Lung (tissue), 12 donors: ENCODE data around the gene LSAMP. TPM values are rescaled to one million over a fixed set of nuclear protein-coding genes. Genes with fewer than 3 reads are reported as not detected.

ENCODE experiments used
- ATAC-seq: fragments of 200-7000 bp; cut with Tn5 transposase; one replicate; pipeline ENCODE4 v1.9.1; 2020; ENCODE audit warnings: moderate number of reproducible peaks; ENCODE audit not compliant: insufficient read depth, low FRiP score
- DNase-seq, 3 donors: peaks; one replicate each; pipeline ENCODE4 v3.0.0-alpha.2; 2013 to 2017
- H3K27ac ChIP-seq, 2 donors: one replicate each; pipeline ENCODE4 v1.5.1; 2013; ENCODE audit warnings: mild to moderate bottlenecking in 2 of 2, moderate library complexity in 2 of 2, control low read depth in 1 of 2, inconsistent platforms in 1 of 2, low read depth in 1 of 2, low read length in 1 of 2
- H3K27me3 ChIP-seq, 3 donors: one replicate each; pipeline ENCODE4 v1.5.1; 2013; ENCODE audit warnings: low read length in 2 of 3; ENCODE audit not compliant: control insufficient read depth in 3 of 3, insufficient read depth in 3 of 3
- H3K36me3 ChIP-seq, 4 donors: one replicate each; pipeline ENCODE4 v1.5.1; 2013; ENCODE audit warnings: low read length in 4 of 4, mild to moderate bottlenecking in 1 of 4, moderate library complexity in 1 of 4; ENCODE audit not compliant: control insufficient read depth in 4 of 4, insufficient read depth in 4 of 4
- H3K4me1 ChIP-seq, 5 donors: one replicate each; pipeline ENCODE4 v1.5.1; 2013; ENCODE audit warnings: low read length in 5 of 5, mild to moderate bottlenecking in 2 of 5, moderate library complexity in 1 of 5; ENCODE audit not compliant: control insufficient read depth in 5 of 5, insufficient read depth in 5 of 5
- H3K4me3 ChIP-seq: one replicate; pipeline ENCODE4 v1.5.1; 2013; ENCODE audit warnings: mild to moderate bottlenecking, control low read depth, moderate library complexity
- H3K9ac ChIP-seq, 2 donors: one replicate each; pipeline ENCODE4 v1.5.1; 2013; ENCODE audit warnings: low read length in 2 of 2, control low read depth in 1 of 2; ENCODE audit not compliant: insufficient read depth in 1 of 2
- H3K9me3 ChIP-seq, 4 donors: one replicate each; pipeline ENCODE4 v1.5.1; 2013; ENCODE audit warnings: low read length in 3 of 4, mild to moderate bottlenecking in 1 of 4, moderate library complexity in 1 of 4; ENCODE audit not compliant: control insufficient read depth in 4 of 4, insufficient read depth in 3 of 4
- WGBS, 2 donors: extraction: QIAGEN DNeasy Blood & Tissue Kit; methylation state at CpG; one replicate each; pipeline ENCODE4 v1.1.7; 2013; 5-methylcytosine and 5-hydroxymethylcytosine counted together
- polyA plus RNA-seq, 2 donors: library from polyadenylated mRNA; stranded (reverse); fragments of 200-250 nt; gene quantifications; one replicate each; pipeline ENCODE4 v1.2.1, GENCODE V29; 2013
- total RNA-seq, 2 donors: library from RNA; depleted of rRNA in 1 of 2; stranded (reverse); fragments of >200 nt in 1 of 2; gene quantifications; one replicate each; pipeline ENCODE4 v1.2.1, GENCODE V29; 2014 to 2021
- TF ChIP-seq, protein P1 (sequence below): IDR thresholded peaks from 2 replicates; pipeline ENCODE4 v1.5.1; 2012; ENCODE audit warnings: mild to moderate bottlenecking; ENCODE audit errors: control extremely low read depth, extremely low read depth
- donor health status: control.
- donor health status: control.
- donor health status: Bipolar disorder and iron deficiency.
- donor health status: healthy.
- donor health status: DM: yes; HTN: yes; CAD: no.

Gene LSAMP
- total and polyA plus RNA-seq, 4 donors, result 1.6 to 21.9 (median 9.5) TPM

DNA sequence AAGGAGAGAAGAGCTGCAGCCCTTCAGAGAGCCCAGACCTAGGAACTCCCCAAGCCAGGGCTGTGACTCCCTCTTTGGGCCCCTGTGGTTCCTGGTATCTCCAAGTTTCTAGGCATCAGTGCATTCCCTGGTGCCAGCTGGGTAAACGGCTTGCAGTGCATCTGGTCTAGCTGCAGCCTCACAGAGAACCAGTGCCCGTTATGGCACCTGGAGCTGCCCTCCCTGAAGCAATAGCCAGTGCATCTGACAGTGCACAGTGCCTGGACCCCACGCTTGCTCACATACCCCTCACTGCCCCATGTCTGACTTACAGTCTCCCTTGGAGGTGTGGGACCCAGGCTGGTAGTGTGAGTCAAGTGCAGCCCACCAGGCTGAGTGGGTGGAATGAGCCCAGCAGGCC, 52.1 kb downstream of the LSAMP start:
- Histone ChIP-seq H3K27me3 (no peaks in the 10 kb centered on the region), H3K9me3 (peaks cover 0 to 13% (median under 1%) of the 10 kb centered on the region in 4 donors), H3K36me3 (peaks cover 0 to 3% (median 0%) of the 10 kb centered on the region in 4 donors), H3K9ac (no peak overlapping the region), H3K4me1 (peaks cover 0 to 4% (median 0%) of the 10 kb centered on the region in 5 donors), H3K27ac (no peak overlapping the region), H3K4me3 (no peak overlapping the region)
- TF ChIP-seq, protein P1, sequence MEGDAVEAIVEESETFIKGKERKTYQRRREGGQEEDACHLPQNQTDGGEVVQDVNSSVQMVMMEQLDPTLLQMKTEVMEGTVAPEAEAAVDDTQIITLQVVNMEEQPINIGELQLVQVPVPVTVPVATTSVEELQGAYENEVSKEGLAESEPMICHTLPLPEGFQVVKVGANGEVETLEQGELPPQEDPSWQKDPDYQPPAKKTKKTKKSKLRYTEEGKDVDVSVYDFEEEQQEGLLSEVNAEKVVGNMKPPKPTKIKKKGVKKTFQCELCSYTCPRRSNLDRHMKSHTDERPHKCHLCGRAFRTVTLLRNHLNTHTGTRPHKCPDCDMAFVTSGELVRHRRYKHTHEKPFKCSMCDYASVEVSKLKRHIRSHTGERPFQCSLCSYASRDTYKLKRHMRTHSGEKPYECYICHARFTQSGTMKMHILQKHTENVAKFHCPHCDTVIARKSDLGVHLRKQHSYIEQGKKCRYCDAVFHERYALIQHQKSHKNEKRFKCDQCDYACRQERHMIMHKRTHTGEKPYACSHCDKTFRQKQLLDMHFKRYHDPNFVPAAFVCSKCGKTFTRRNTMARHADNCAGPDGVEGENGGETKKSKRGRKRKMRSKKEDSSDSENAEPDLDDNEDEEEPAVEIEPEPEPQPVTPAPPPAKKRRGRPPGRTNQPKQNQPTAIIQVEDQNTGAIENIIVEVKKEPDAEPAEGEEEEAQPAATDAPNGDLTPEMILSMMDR, result no peak
- DNase-seq, result no peak
- WGBS, 2 donors, result 91 to 93% methylated on average over 3 of the region's 3 CpGs
- no peak for ATAC-seq

DNA sequence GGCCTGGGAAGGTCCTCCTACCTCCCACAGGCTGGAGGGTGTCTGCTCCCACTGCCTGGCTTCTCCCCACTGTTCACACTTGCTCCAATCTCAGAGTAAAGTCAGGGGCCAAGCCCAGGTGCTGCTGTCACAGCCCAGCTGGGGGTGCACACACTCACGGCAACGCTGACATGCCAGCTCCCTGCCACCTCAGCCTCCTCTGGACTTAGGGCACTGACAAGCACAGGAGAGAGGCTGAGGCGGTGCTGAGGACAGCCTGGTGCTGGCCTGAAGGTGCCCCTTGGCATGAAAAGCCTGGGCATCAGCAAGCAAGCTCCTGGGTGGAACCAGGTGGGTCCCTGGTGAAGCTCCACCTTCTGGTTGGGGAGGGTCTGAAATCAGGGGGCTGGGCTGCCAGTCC, 53.0 kb downstream of the LSAMP start:
- peaks cover 0 to 13% (median under 1%) of the 10 kb centered on the region in 4 donors for H3K9me3 ChIP-seq
- H3K9ac ChIP-seq, result no peak overlapping the region
- WGBS, 2 donors, result 90 to 95% methylated on average over 3 of the region's 3 CpGs
- DNase-seq, result no peak
- peaks cover 0 to 4% (median 0%) of the 10 kb centered on the region in 5 donors for H3K4me1 ChIP-seq
- ATAC-seq, result no peak
- H3K4me3 ChIP-seq, result no peak overlapping the region
- H3K36me3 ChIP-seq, result peaks cover 0 to 3% (median 0%) of the 10 kb centered on the region in 4 donors
- no peak overlapping the region for H3K27ac ChIP-seq
- H3K27me3 ChIP-seq, result no peaks in the 10 kb centered on the region
- TF ChIP-seq, protein P1, result no peak

DNA sequence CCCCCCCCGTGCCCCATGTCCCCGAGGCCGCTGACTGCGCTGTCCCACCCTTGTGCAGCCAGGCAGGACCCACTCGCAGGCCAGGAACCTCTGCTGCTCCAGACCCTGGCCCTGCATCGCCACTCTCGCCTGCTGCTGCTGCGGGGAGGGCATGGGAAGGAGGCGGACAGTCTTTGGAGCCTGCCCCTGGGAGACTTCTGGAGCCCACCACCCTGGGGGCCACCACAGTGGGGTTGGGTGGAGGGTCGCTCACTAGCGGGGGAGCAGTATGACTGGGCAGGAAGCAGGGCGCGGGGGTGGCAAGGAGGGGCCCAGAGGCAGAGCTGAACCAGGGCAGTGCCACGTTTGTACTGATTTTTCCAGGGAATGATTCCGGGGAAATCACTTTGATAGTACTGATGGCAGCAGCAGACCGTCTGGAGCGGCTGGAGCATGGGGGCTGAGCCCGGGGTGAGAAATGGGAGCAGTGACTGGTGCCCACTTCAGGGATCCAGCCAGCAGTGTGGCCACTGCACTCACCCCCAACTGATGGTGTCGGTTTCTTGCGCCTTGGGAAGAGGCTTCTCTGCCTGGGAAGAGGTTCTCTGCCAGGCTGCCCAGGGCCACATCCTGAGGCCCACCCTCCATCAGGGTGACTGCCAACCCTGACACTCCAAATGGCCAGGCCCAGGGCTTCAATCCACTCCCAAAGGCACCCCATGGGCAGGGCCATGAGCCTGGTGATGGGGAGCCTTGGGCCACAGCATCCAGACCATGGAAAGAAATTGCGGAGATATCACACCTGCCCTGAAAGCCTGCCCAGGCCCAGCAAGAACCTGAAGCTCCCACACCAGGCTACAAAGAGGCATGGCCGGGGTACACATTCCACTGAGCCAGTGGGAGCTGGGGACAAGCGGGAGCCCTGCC, 53.7 kb downstream of the LSAMP start:
- Histone ChIP-seq H3K9me3 (peaks cover 0 to 13% (median under 1%) of the 10 kb centered on the region in 4 donors), H3K27ac (no peak overlapping the region), H3K36me3 (peaks cover 0 to 3% (median 0%) of the 10 kb centered on the region in 4 donors), H3K27me3 (no peaks in the 10 kb centered on the region), H3K4me3 (no peak overlapping the region), H3K9ac (no peak overlapping the region), H3K4me1 (peaks cover 0 to 4% (median 0%) of the 10 kb centered on the region in 5 donors)
- ATAC-seq (no peak), DNase-seq (no peak)
- 93 to 94% methylated on average over 23 of the region's 23 CpGs for WGBS, 2 donors
- TF ChIP-seq, protein P1, result no peak
